Panc1 (cell line): Measurements from ENCODE around the gene JAZF1.

Source experiments
- POLR2AphosphoS5 ChIP-seq: IDR thresholded peaks from 2 replicates; pipeline ENCODE4 v1.6.1; 2012; ENCODE audit warnings: mild to moderate bottlenecking, low read depth, low read length, moderate library complexity
- SIN3A ChIP-seq: IDR thresholded peaks from 2 replicates; pipeline ENCODE4 v1.6.1; 2012; ENCODE audit warnings: low read depth, mild to moderate bottlenecking, low read length, moderate library complexity, borderline replicate concordance; ENCODE audit not compliant: insufficient read depth
- TCF7L2 ChIP-seq: IDR thresholded peaks from 2 replicates; pipeline ENCODE4 v1.6.1; 2011; ENCODE audit warnings: mild to moderate bottlenecking, low read depth, low read length, inconsistent platforms
- TF ChIP-seq, protein P1 (sequence below): fragments of 450-650 bp; IDR thresholded peaks from 2 replicates; pipeline ENCODE4 v1.5.1; 2017; ENCODE audit warnings: mild to moderate bottlenecking

DNA sequence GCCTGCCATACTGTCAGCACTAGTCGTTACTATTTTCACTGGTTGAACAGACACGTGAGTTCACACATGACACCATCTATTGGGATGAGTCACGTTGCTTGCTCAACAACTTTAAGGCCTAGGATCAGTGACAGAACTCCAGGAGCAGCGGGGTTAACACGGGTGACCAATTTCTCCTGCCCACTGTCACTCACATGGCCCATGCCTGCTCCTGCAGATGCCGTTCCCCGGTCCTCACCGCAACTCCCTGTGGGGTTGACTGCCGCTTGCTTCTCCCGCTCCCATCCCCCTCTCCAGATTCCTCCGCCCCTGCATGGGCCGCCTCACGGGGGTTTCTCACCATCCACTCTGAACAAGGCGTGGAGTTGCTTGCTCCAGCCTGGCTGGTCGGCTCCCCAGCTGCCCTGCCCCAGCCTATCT is 312.5 kb downstream of the JAZF1 start:
- TF ChIP-seq POLR2AphosphoS5, result no peak
- TF ChIP-seq, protein P1, sequence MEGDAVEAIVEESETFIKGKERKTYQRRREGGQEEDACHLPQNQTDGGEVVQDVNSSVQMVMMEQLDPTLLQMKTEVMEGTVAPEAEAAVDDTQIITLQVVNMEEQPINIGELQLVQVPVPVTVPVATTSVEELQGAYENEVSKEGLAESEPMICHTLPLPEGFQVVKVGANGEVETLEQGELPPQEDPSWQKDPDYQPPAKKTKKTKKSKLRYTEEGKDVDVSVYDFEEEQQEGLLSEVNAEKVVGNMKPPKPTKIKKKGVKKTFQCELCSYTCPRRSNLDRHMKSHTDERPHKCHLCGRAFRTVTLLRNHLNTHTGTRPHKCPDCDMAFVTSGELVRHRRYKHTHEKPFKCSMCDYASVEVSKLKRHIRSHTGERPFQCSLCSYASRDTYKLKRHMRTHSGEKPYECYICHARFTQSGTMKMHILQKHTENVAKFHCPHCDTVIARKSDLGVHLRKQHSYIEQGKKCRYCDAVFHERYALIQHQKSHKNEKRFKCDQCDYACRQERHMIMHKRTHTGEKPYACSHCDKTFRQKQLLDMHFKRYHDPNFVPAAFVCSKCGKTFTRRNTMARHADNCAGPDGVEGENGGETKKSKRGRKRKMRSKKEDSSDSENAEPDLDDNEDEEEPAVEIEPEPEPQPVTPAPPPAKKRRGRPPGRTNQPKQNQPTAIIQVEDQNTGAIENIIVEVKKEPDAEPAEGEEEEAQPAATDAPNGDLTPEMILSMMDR, result no peak
- TF ChIP-seq TCF7L2, result no peak
- TF ChIP-seq SIN3A, result no peak
